GM18508 (cell line): ENCODE measurements around the gene GRIK1.
A peak's percentile ranks its signal among the peaks of the same experiment; 100 is the strongest.

Source experiments
- ATAC-seq: cut with Tn5 transposase; IDR thresholded peaks from one replicate; pipeline ENCODE4 v1.9.1; 2021; ENCODE audit warnings: moderate number of reproducible peaks; ENCODE audit not compliant: insufficient read depth, unreplicated experiment

Gene GRIK1

DNA sequence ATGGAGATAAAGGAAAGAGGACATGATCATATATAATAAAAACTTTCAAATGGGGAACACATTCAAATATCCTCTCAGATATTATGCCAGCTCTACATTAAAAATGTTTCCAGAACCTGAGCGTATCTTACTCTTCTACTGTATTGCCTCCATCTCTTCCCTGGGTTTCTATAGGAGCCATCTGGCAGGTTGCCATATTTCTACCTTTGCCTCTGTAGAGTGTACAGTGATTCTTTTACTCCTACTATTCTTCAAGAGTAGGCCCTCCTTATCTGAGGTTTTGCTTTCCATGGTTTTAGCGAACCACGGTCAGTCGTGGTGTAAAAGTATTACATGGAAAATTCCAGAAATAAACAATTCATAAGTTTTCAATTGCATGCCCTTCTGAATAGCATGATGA is 259.5 kb downstream of the GRIK1 start:
- ATAC-seq = no peak

DNA sequence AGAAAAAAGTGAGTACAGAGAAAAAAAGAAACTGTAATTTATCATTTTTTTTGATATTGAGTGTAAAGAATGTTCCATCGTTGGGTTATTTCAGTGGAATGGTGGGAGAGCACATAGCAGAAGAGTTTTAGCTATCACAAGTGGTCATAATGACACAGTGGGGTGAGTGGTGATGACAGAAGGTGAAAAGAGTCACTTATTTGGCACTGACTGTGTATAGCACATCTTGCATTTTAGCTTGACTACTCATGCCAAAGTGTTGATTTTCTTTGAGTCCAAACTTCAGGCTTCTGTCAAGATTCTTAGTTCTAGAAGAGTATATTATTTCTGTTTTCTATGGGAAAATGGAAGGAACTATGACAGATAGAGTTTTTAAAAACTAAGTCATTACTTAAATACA is 261.2 kb downstream of the GRIK1 start:
- ATAC-seq = no peak

GRCh38 chr21:29677326-29677725 is 262.5 kb downstream of the GRIK1 start:
- ATAC-seq = no peak

DNA sequence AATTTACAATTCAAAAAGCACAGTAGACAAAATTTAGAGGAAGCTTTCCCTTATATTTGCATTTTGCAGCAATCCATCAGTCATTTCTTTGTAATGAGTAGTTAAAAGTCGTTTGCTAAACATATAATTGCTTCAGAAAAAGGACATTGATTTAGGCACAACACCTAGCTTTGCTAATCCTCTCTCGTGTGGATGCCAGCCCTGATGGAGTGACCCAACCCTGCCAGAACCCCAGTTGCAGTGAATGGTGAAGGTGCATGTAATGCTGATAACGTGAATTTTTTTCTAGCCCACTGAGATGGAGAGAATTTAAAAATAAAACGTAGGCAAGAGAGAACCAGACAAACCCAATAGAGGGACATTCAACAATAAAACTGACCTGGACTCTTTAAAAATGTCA is 263.4 kb downstream of the GRIK1 start:
- ATAC-seq = no peak

DNA sequence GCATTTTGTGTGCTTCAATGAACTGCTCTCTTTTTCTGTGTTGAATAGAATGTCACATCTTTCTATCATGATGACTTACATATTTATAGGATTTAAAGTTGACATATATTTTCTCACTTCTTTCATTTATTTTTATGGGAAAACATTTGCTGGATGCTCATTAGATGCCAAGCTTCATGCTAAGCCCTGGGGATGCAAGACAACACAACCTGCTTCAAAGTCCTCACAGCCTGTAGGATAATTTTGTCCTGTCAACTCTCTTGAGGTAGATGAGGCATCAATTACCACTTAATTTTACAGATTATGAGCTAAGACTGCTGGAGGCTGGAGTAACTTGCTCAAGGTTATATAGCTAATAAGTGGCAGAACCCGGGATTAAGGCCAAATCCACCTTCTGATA is 264.3 kb downstream of the GRIK1 start:
- ATAC-seq = no peak

DNA sequence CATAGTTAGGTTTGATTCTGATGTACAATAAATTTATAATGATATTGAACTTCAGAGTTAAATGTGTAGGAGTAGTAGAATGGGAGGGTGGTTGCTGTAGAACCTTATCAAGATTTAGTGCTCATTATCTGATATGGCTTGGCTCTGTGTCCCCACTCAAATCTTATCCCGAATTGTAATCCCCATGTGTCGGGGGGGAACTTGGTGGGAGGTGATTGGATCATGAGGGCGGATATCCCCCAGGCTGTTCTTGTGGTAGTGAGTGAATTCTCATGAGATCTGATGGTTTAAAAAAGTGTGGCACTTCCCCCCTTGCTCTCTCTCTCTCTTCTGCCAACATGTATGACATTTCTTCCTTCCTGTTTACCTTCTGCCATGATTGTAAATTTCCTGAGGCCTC is 265.5 kb downstream of the GRIK1 start:
- ATAC-seq = no peak

- no peak for ATAC-seq
These were observed 266.6 kb downstream of the GRIK1 start for GRCh38 chr21:29673096-29673610.

DNA sequence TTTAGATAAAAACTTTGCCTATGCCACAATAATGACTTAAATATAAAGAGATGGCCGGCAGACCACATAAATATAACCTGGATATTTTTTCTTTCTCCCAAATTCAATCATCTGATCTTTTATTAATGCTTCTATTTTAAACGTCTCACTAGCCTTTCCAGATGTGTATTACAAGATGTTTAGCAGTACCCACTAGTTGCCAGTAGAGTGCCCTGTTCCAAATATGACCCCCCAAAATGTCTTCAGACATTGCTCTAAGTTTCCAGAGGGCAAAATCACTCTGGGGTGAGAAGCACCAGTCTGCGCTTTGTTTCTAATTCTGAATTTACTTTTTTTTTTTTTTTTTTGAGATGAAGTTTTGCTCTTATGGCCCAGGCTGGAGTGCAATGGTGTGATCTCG is 268.1 kb downstream of the GRIK1 start:
- ATAC-seq = no peak

DNA sequence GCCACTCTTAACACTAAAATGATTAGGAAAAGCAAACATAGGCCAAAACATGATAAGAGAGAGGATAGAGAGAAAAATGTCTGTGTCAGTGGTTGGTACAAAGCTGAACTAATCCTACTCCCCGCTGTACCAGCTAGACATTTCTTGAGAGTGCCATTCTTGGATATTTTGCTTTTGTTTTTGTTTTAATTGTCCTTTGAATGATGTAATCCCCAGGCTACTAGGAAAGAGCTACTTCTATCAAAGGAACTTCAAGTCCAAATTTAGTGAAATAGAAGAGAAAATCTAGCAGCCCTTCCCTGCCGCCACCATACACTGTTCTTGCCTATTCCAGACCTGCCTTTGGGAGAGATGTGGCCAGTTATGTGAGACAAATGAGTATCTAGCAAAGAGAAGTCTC is 269.6 kb downstream of the GRIK1 start:
- ATAC-seq = no peak

- peak; percentile 84 for ATAC-seq
These were observed 270.4 kb downstream of the GRIK1 start for GRCh38 chr21:29669416-29669815.

GRCh38 chr21:29667651-29668050 is 272.1 kb downstream of the GRIK1 start:
- ATAC-seq = no peak

DNA sequence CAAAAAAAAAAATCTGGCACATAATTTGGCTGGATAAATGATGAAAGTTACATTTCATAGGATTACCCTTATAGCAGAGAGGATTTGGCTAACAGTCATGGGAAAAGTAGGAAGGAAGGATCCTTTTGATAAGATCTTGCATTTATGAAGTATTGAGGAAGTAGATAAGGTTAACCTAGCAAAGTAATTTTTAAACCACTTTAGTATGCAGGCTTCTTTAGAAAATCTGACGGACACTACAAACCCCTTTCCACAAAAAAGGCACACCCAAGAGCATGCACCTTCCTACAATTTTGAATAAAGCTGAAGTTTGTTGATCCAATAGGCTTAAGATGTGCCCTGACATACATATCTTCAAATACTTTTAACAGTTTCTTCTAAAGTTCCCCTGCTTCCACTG is 275.2 kb downstream of the GRIK1 start:
- ATAC-seq = no peak

GRCh38 chr21:29661672-29662442 is 277.9 kb downstream of the GRIK1 start:
- ATAC-seq = no peak

DNA sequence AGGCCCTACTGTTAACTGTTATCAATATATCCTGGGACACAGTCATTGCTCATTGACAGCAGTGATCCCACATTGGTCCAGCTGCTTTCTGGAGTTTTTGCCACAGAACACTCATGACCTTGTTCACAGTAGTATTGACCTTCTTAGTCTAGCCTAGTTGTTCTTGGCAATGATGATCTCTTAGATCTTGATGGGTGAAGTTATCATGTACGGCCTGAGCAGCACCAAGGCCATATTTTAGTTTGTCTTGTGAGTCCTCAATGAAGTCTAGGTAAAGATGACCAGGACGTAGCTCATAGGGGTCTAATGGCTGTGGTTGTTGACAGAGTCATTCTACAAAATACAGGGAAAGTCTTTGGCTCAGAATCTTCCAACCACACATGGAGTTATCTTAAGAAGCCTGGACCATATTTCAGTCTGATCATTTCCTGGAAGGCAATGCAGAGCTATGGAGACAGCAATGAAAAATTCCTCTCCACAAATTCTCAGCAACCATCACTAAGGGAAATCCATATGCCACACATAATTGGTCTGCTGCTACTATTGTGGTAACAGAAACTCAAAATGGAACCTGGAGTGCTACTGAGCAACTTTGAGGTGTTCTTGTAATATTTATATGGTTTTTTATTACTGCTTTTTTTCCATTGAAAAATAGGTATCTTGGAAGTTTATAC is 279.6 kb downstream of the GRIK1 start:
- ATAC-seq = no peak

DNA sequence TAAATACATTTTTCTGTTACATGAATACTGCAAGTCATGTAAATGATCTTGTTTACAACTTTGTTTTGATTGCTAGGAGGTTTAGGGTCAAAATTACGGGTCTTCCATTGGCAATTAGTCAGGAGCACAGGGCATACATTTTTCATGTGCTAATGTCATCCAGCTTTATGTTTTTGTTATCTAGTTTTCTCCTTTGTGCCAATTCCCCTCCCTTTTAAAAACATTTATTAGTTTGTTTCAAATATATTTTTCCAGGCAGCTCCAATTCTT is 280.9 kb downstream of the GRIK1 start:
- no peak for ATAC-seq

GRCh38 chr21:29658177-29658933 is 281.4 kb downstream of the GRIK1 start:
- no peak for ATAC-seq

GRCh38 chr21:29657240-29657989 is 282.4 kb downstream of the GRIK1 start:
- no peak for ATAC-seq

DNA sequence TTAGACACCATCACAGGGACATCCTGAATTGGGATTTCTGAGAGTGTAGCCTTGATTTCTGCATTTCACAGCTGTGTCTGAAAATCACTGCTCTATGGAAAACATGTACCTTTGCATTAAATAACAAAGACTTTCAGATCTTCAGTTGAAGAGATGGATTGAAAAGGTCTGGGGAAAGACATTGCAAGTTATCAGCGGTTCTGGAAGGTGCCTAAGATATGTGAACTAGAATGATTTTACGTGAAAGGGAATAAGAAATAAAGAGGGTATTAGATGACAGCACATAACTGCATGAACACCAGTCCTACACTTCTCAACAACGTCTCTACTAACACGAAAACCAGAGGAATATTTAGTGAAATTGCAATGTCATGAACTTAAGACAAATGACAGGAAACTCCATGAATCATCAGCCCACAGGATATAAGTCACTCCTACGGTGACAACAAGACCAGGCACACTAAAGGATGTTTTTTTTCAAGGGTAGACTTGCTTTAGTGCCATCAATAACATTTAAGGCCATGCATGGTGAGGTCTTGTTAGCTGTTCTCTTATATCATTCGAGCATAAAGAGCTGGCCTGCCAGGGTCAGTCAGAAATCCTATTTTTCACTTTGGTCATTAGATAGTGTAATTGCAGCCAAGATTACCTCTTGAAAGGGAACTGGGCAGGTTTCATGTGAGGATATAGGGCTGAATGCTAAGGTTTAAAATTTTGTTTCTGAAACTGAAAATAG is 283.1 kb downstream of the GRIK1 start:
- ATAC-seq = no peak

- ATAC-seq = no peak
These were observed 284.2 kb downstream of the GRIK1 start for GRCh38 chr21:29655577-29655976.

DNA sequence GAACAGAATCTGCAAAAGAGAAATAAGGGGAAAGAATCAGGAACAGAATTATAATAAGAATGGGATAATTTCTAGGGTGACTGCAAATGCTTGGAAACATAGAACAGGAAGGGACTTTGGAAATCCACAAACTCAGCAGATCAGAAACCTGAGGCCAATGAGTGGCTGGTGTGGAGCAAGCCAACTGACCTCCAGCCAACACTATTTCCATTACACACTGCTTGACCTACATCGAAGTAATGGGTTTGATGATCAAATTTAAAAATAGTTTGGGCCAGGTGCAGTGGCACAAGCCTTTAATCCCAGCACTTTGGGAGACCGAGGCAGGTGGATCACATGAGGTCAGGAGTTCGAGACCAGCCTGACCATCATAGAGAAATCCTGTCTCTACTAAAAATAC is 284.9 kb downstream of the GRIK1 start:
- no peak for ATAC-seq
